Keratinocyte (primary cell): ENCODE data around the gene FASTKD1.

ENCODE experiments used
- EZH2 ChIP-seq: IDR thresholded peaks from one replicate; pipeline ENCODE4 v1.6.1; 2012; ENCODE audit warnings: inconsistent platforms, mild to moderate bottlenecking, low read length, moderate library complexity
- TF ChIP-seq, protein P1 (sequence below), 3 experiments: IDR thresholded peaks in 1 of 3; conservative IDR thresholded peaks in 1 of 3; optimal IDR thresholded peaks in 1 of 3; 2 replicates in 2 of 3; 3 replicates in 1 of 3; pipeline versions ENCODE3 to v1.5.1; 2011; ENCODE audit warnings: low read length in 3 of 3, mild to moderate bottlenecking in 3 of 3, moderate library complexity in 2 of 3, control low read depth in 1 of 3, inconsistent platforms in 1 of 3; ENCODE audit not compliant: insufficient read depth in 2 of 3; ENCODE audit errors: extremely low read depth in 1 of 3

GRCh38 chr2:169569948-169570347, 3.7 kb downstream of the FASTKD1 start:
- TF ChIP-seq, protein P1, sequence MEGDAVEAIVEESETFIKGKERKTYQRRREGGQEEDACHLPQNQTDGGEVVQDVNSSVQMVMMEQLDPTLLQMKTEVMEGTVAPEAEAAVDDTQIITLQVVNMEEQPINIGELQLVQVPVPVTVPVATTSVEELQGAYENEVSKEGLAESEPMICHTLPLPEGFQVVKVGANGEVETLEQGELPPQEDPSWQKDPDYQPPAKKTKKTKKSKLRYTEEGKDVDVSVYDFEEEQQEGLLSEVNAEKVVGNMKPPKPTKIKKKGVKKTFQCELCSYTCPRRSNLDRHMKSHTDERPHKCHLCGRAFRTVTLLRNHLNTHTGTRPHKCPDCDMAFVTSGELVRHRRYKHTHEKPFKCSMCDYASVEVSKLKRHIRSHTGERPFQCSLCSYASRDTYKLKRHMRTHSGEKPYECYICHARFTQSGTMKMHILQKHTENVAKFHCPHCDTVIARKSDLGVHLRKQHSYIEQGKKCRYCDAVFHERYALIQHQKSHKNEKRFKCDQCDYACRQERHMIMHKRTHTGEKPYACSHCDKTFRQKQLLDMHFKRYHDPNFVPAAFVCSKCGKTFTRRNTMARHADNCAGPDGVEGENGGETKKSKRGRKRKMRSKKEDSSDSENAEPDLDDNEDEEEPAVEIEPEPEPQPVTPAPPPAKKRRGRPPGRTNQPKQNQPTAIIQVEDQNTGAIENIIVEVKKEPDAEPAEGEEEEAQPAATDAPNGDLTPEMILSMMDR (optimal IDR thresholded peaks at IDR 0.05 in 1 of 3, IDR thresholded peaks at IDR 0.05 in 1 of 3, conservative IDR thresholded peaks at IDR 0.05 in 1 of 3; ENCODE audit: extremely low read depth in 1 of 3, insufficient read depth in 2 of 3, low read length in 3 of 3) = no peak
- TF ChIP-seq EZH2 = no peak
